ENCODE results near the gene SELENOO. TPM values are rescaled to one million over a fixed set of nuclear protein-coding genes. Genes with fewer than 3 reads are reported as not detected.

SELENOO gene
- total RNA-seq, 6 experiments from 2014 or later: 51.1 to 67.8 (median 59.2) TPM

DNA sequence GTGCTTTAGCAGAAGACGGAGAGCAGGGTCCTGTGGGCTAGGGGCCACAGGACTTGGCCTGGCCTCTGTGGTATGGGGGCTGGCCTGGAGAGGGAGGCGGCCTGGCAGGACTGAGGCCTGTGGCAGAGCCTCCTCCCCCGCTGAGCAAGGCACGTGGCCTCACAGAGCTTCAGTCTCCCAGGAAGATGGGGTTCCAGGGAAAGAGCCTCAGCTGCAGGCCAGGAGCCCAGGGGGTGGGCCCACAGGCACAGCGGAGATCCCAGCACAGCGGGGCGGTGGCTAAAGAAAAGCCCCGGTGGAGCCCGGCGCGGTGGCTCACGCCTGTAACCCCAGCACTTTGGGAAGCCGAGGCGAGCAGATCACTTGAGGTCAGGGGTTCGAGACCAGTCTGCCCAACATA, 58.5 kb downstream of the SELENOO start:
- 96% methylated on average over 11 of the region's 15 CpGs for WGBS (ENCODE audit: insufficient coverage, low coverage, low lambda C conversion rate, missing lambda C conversion rate)
- no peak for DNase-seq
- no peak for ATAC-seq
- Histone ChIP-seq H3K9me3 (no peaks in the 10 kb centered on the region), H3K4me3 (no peak overlapping the region), H3K27me3 (no peaks in the 10 kb centered on the region), H3K27ac (no peak overlapping the region), H3K4me1 (peaks cover 0 to 24% (median 8%) of the 10 kb centered on the region in 4 donors), H3K36me3 (no peaks in the 10 kb centered on the region)
- TF ChIP-seq, protein P1, sequence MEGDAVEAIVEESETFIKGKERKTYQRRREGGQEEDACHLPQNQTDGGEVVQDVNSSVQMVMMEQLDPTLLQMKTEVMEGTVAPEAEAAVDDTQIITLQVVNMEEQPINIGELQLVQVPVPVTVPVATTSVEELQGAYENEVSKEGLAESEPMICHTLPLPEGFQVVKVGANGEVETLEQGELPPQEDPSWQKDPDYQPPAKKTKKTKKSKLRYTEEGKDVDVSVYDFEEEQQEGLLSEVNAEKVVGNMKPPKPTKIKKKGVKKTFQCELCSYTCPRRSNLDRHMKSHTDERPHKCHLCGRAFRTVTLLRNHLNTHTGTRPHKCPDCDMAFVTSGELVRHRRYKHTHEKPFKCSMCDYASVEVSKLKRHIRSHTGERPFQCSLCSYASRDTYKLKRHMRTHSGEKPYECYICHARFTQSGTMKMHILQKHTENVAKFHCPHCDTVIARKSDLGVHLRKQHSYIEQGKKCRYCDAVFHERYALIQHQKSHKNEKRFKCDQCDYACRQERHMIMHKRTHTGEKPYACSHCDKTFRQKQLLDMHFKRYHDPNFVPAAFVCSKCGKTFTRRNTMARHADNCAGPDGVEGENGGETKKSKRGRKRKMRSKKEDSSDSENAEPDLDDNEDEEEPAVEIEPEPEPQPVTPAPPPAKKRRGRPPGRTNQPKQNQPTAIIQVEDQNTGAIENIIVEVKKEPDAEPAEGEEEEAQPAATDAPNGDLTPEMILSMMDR (IDR thresholded peaks at IDR 0.05): no peak
- no peak for TF ChIP-seq POLR2A (IDR thresholded peaks at IDR 0.05)
- intact Hi-C loops (cut with DNase I): no loop called here

DNA sequence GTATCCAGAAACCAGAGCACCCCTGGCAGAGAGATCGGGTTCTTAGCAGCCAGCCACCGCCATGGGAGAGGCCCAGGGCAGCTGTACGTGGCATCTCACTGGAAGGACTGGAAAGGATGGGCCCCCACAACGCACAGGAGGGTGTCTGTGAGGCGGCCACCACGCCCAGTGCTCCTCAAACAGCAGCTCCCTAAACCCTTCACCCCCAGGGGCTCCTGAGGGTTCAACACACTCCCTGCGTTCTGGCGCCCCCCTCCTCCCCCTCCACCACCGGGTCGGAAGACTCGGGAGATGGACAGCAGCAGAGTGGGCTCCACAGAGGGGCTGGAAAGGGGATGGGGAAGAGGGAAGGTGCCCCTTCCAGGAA, 59.6 kb downstream of the SELENOO start:
- ATAC-seq: no peak
- Histone ChIP-seq H3K36me3 (no peaks in the 10 kb centered on the region), H3K9me3 (no peaks in the 10 kb centered on the region), H3K27ac (no peak overlapping the region), H3K4me3 (peak overlapping the region in 2 of 3 donors; percentile 42 to 48), H3K27me3 (no peaks in the 10 kb centered on the region), H3K4me1 (peaks cover 0 to 24% (median 8%) of the 10 kb centered on the region in 4 donors)
- TF ChIP-seq, protein P1 (IDR thresholded peaks at IDR 0.05): no peak
- no peak for TF ChIP-seq POLR2A (IDR thresholded peaks at IDR 0.05)
- intact Hi-C loops (cut with DNase I): no loop called here
- no peak for DNase-seq
- WGBS (ENCODE audit: insufficient coverage, low coverage, low lambda C conversion rate, missing lambda C conversion rate): no CpG with 5 or more reads among the region's 11 CpGs

DNA sequence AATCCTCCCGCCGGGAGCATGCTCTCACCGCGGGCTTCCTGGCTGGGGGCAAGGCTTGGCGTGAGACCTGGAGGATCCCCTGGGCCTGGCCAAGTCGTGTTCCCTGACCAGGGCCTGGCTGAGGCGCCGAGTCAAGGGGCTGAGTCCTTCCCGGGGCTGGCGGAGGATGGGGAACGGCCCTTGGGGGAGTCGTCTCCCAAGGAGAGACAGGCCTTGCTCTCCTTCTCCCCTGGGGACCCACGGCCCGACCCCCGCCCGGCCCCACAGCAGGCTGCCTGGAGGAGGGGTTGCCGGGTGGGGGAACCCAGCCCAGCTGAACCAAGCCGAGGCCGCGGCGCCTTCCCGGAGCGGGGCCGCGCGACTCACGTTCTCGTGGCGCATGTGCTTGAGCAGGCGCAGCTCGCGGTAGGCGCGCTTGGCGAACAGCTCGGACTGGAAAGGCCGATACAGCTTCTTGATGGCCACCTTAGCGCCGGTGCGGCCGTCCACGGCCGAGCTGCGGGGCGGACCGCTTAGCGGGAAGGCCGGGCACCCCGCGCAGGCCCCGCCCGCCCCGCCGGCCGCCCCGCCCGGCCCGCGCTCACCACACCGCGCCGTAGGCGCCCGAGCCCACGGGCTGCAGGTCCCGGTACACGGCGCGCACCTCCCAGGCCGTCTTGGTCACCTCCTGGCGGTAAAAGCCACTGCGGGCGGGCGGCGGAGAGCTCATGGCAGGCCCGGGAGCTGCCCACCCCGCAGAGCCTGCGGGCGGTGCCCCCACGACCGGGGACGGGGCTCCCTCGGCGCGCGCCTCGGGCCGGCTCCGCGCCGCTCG, 60.2 kb downstream of the SELENOO start:
- no peaks in the 10 kb centered on the region for H3K27me3 ChIP-seq
- no peaks in the 10 kb centered on the region for H3K36me3 ChIP-seq
- peaks cover 0 to 24% (median 8%) of the 10 kb centered on the region in 4 donors for H3K4me1 ChIP-seq
- DNase-seq (no peak), ATAC-seq (peak in 3 of 4 donors; percentile 0 to 1 (median 1))
- no peaks in the 10 kb centered on the region for H3K9me3 ChIP-seq
- intact Hi-C loops (cut with DNase I): no loop called here
- TF ChIP-seq, protein P1 (IDR thresholded peaks at IDR 0.05): no peak
- no peak for TF ChIP-seq POLR2A (IDR thresholded peaks at IDR 0.05)
- no peak overlapping the region for H3K27ac ChIP-seq
- peak overlapping the region; percentile 37 to 48 (median 42) for H3K4me3 ChIP-seq
- WGBS (ENCODE audit: insufficient coverage, low coverage, low lambda C conversion rate, missing lambda C conversion rate): 20% methylated on average over 1 of the region's 92 CpGs

DNA sequence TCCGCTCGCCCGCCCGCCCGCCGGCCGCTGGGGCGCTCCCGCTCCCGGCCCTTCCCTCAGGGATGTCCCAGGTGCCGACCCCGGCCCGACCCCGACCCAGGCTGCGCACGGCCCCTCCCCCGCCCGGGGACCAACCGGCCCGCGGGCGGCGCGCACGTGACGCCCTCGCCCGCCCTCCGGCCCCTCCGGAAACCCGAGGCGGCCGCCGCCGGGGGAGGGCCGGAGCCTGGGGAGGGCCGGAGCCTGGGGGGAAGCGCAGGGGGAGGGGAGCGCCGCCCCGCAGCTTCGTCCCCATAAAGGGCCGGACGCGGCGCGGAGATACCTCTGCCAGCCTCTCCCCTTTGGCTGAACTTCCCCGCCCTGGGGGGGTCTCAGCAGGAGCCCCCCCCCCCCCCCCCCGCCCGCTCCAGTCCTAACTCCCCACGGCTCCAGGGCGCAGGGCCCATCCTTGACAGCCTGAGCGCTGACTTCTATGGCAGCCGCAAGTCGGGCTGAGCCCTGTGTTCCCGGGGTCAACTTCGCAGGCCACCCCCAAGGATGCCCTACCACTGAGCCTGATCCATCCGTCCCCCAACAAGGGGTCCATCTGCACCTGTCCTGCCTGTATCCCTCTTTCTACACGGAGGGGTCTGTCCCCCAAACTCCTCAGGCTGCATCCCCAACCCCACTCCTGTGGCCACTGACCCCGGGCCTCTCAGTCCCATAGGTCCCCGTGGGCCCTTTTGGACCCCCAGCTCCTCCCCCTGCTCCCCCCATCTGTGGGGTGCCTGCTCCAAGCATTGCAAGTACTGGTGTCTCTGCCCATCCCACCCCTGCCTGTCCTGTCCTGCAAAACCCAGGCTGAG, 61.0 kb downstream of the SELENOO start, which contains the start of gene MAPK12:
Gene MAPK12 (minus strand): TSS at position 69 of the 845 bp plus-strand sequence. CDS start 174 bp downstream, outside the sequence.
- Histone ChIP-seq H3K4me1 (peaks cover 0 to 24% (median 8%) of the 10 kb centered on the region in 4 donors), H3K4me3 (peak within 1 kb of the TSS; percentile 37 to 48 (median 42)), H3K27me3 (no peaks in the 10 kb centered on the region), H3K36me3 (no peaks in the 10 kb centered on the region), H3K27ac (no peak within 1 kb of the TSS), H3K9me3 (no peaks in the 10 kb centered on the region)
- WGBS (ENCODE audit: insufficient coverage, low coverage, low lambda C conversion rate, missing lambda C conversion rate): 18% methylated on average over 5 of the region's 61 CpGs
- TF ChIP-seq POLR2A (IDR thresholded peaks at IDR 0.05): no peak
- TF ChIP-seq, protein P1 (IDR thresholded peaks at IDR 0.05): no peak
- intact Hi-C loops (cut with DNase I): no loop called here
- ATAC-seq (peak in 3 of 4 donors; percentile 9 to 27 (median 17)), DNase-seq (no peak)

Data from right lobe of liver (tissue), 6 donors.